K562 (cell line): ENCODE results near the gene TRAF7. TPM values are rescaled to one million over a fixed set of nuclear protein-coding genes. Genes with fewer than 3 reads are reported as not detected.

Experiments used
- BMI1 ChIP-seq: fragments of 150-350 bp; IDR thresholded peaks from 2 replicates; pipeline ENCODE4 v1.6.1; 2014; ENCODE audit warnings: low read length
- BRF1 ChIP-seq: IDR thresholded peaks from 3 replicates; pipeline ENCODE4 v1.6.1; 2011; ENCODE audit warnings: borderline replicate concordance, mild to moderate bottlenecking; ENCODE audit not compliant: insufficient read length; ENCODE audit errors: extremely low read depth
- CCNT2 ChIP-seq: IDR thresholded peaks from 2 replicates; pipeline ENCODE4 v1.6.1; 2011; ENCODE audit warnings: borderline replicate concordance, low read depth, mild to moderate bottlenecking, moderate library complexity, mixed read lengths, low read length; ENCODE audit not compliant: insufficient read length; ENCODE audit errors: extremely low read depth
- JUN ChIP-seq, 2 experiments: sonication (generic) in 1 of 2; formaldehyde crosslinking in 1 of 2; IDR thresholded peaks; 2 replicates each; pipeline versions ENCODE4 v1.6.1 to v1.8.0; 2012 to 2022; ENCODE audit warnings: borderline replicate concordance in 2 of 2, mild to moderate bottlenecking in 2 of 2, improper control_type of control experiment in 1 of 2, low read depth in 1 of 2, low read length in 1 of 2, missing genetic modification reagents in 1 of 2
- KLF6 ChIP-seq: fragments of 250-450 bp; sonication (Bioruptor Pico); IDR thresholded peaks from 2 replicates; pipeline ENCODE4 v1.4.0; 2020; ENCODE audit warnings: mild to moderate bottlenecking, moderate library complexity, borderline replicate concordance
- PHTF2 ChIP-seq: fragments of 250-450 bp; sonication (Bioruptor Pico); IDR thresholded peaks from 2 replicates; pipeline ENCODE4 v1.5.0; 2021; ENCODE audit warnings: mild to moderate bottlenecking
- PML ChIP-seq: IDR thresholded peaks from 2 replicates; pipeline ENCODE4 v1.6.1; 2012; ENCODE audit warnings: low read length, inconsistent platforms
- POLR2G ChIP-seq: fragments of 200-400 bp; formaldehyde crosslinking; IDR thresholded peaks from 2 replicates; pipeline ENCODE4 v1.6.1; 2017; ENCODE audit warnings: low read depth, mild to moderate bottlenecking, antibody characterized with exemption, low read length, moderate library complexity
- POLR3G ChIP-seq: IDR thresholded peaks from 2 replicates; pipeline ENCODE4 v1.6.1; 2011; ENCODE audit not compliant: insufficient read length, insufficient replicate concordance; ENCODE audit errors: extremely low read depth
- PRPF4 ChIP-seq: fragments of 200-400 bp; formaldehyde crosslinking; IDR thresholded peaks from one replicate; pipeline ENCODE4 v1.6.1; 2017; ENCODE audit warnings: low read length, low read depth, mild to moderate bottlenecking; ENCODE audit not compliant: insufficient read depth, poor library complexity, severe bottlenecking
- TARDBP ChIP-seq: fragments of 450-650 bp; IDR thresholded peaks from 2 replicates; pipeline ENCODE4 v1.6.1; 2016
- YY1 ChIP-seq, 3 experiments: IDR thresholded peaks; 2 replicates each; pipeline ENCODE4 v1.6.1; 2011; ENCODE audit warnings: low read length in 2 of 3, mild to moderate bottlenecking in 2 of 3, moderate library complexity in 2 of 3, borderline replicate concordance in 1 of 3, control low read depth in 1 of 3, low read depth in 1 of 3; ENCODE audit not compliant: insufficient read depth in 3 of 3, insufficient replicate concordance in 2 of 3, control insufficient read depth in 1 of 3, insufficient read length in 1 of 3; ENCODE audit errors: extremely low read depth in 1 of 3
- ZNF282 ChIP-seq: sonication (generic); formaldehyde crosslinking; IDR thresholded peaks from 2 replicates; pipeline ENCODE4 v1.8.1; 2023; ENCODE audit warnings: missing genetic modification reagents
- ZNF644 ChIP-seq: fragments of 200-800 bp; sonication (Bioruptor generic); IDR thresholded peaks from 2 replicates; pipeline ENCODE4 v1.6.1; 2016; ENCODE audit warnings: low read depth, missing genetic modification characterization, missing compliant biosample characterization
- polyA plus RNA-seq, 8 experiments: library from polyadenylated mRNA; depleted of rRNA in 4 of 8; stranded (reverse) in 5 of 8; unstranded in 3 of 8; fragments of >200 nt; fragmentation: Nextera tagmentation in 2 of 8; fragmentation: Illumina TruSeq in 1 of 8; extraction: Ambion mirVana in 2 of 8; extraction: Trizol in 1 of 8; gene quantifications; 2 replicates each; pipeline versions ENCODE4 v1.2.1 to v1.2.3, GENCODE V29; 2011 to 2014; ENCODE audit warnings: inconsistent platforms in 1 of 8, missing spikeins in 1 of 8
- total RNA-seq, 7 experiments: library from RNA; depleted of rRNA in 6 of 7; stranded (reverse); fragments of >200 nt in 6 of 7; fragmentation: Illumina TruSeq in 2 of 7; extraction: Trizol in 2 of 7; gene quantifications; 2 replicates each; pipeline versions ENCODE4 v1.2.1 to v1.2.3, GENCODE V29; 2011 to 2021; ENCODE audit warnings: low replicate concordance in 1 of 7
- TF ChIP-seq, protein P1 (sequence below): fragments of 250-450 bp; sonication (Bioruptor Pico); IDR thresholded peaks from 2 replicates; pipeline ENCODE4 v1.4.0; 2020
- TF ChIP-seq, protein P2 (sequence below): IDR thresholded peaks from 2 replicates; pipeline ENCODE4 v1.6.1; 2011; ENCODE audit warnings: borderline replicate concordance, low read depth, mild to moderate bottlenecking, moderate library complexity, low read length; ENCODE audit not compliant: insufficient read depth, poor library complexity, severe bottlenecking
- TF ChIP-seq, protein P3 (sequence below): sonication (generic); formaldehyde crosslinking; IDR thresholded peaks from 2 replicates; pipeline ENCODE4 v1.9.0; 2022; ENCODE audit warnings: mild to moderate bottlenecking, missing genetic modification reagents
- TF ChIP-seq, protein P4 (sequence below): IDR thresholded peaks from 2 replicates; pipeline ENCODE4 v1.6.1; 2014; ENCODE audit warnings: antibody characterized with exemption
- TF ChIP-seq, protein P5 (sequence below): fragments of 250-450 bp; sonication (Bioruptor Pico); IDR thresholded peaks from 2 replicates; pipeline ENCODE4 v1.8.0; 2021; ENCODE audit warnings: mild to moderate bottlenecking, moderate library complexity

TRAF7 gene
- total and polyA plus RNA-seq, 9 of the 15 experiments (the other 6 are each of a cell fraction or from before 2014, with no cell fraction given), result 1.1 to 113 (median 41.6) TPM

DNA sequence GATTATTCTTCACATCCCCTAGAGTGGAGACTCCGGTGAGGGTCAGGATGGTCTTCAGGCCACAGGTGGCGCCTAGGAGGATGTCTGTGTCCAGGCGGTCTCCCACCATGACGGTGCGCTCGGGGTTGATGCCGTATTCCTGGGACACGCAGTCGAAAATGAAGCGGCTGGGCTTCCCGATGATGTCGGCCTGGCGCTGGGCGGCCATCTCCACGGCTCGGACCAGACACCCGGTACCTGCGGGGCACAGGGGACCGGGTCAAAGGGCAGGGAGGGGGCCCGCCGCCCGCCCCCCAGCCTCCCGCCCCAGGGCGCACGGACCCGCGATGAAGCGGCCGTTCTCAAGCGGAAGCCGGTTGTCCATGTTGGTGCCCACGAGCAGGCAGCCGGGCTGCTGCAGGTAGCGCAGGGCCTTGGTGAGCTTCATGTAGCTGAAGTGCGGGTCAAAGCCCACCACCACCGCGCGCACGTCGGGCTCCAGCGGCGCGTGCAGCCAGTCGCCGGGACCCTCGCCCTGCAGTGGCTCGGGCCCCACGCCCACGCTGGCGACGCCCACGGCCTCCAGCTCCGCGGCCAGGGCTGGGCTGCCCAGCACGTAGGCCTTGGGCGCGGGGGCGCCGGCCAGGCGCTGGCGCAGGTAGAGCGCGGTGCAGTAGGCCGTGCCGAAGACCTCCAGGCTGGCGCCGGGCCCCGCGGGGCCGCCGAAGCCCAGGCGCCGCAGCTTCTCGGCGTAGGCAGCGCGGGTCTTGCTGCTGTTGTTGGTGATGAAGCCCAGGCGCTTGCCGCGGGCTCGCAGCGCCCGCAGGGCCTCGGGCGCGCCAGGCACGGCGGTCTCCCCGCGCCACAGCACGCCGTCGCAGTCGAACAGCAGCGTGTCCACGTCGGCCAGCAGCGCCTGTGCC lies 58.5 kb downstream of the TRAF7 start (continued):
- TF ChIP-seq KLF6 (CRISPR knock-in tag), result no peak
- TF ChIP-seq ZNF644, result no peak
- no peak for TF ChIP-seq PML
- TF ChIP-seq YY1 (IDR thresholded peaks at IDR 0.05; ENCODE audit: borderline replicate concordance in 1 of 3, control insufficient read depth in 1 of 3, extremely low read depth in 1 of 3, insufficient read depth in 3 of 3, insufficient read length in 1 of 3, insufficient replicate concordance in 2 of 3, low read depth in 1 of 3, low read length in 2 of 3), result peak in 1 of 3 experiments; percentile 37
- no peak for TF ChIP-seq PHTF2
- peak; percentile 9 for TF ChIP-seq PRPF4
- TF ChIP-seq JUN (IDR thresholded peaks at IDR 0.05; ENCODE audit: borderline replicate concordance, low read depth, low read length), result no peak
- no peak for TF ChIP-seq JUN (CRISPR knock-in tag; IDR thresholded peaks at IDR 0.05; ENCODE audit: borderline replicate concordance)
- TF ChIP-seq, protein P1, sequence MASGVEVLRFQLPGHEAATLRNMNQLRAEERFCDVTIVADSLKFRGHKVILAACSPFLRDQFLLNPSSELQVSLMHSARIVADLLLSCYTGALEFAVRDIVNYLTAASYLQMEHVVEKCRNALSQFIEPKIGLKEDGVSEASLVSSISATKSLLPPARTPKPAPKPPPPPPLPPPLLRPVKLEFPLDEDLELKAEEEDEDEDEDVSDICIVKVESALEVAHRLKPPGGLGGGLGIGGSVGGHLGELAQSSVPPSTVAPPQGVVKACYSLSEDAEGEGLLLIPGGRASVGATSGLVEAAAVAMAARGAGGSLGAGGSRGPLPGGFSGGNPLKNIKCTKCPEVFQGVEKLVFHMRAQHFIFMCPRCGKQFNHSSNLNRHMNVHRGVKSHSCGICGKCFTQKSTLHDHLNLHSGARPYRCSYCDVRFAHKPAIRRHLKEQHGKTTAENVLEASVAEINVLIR (CRISPR knock-in tag), result no peak
- TF ChIP-seq TARDBP, result no peak
- peak; percentile 87 for TF ChIP-seq ZNF282 (CRISPR knock-in tag)
- TF ChIP-seq POLR3G, result no peak
- no peak for TF ChIP-seq BRF1
- TF ChIP-seq, protein P2, sequence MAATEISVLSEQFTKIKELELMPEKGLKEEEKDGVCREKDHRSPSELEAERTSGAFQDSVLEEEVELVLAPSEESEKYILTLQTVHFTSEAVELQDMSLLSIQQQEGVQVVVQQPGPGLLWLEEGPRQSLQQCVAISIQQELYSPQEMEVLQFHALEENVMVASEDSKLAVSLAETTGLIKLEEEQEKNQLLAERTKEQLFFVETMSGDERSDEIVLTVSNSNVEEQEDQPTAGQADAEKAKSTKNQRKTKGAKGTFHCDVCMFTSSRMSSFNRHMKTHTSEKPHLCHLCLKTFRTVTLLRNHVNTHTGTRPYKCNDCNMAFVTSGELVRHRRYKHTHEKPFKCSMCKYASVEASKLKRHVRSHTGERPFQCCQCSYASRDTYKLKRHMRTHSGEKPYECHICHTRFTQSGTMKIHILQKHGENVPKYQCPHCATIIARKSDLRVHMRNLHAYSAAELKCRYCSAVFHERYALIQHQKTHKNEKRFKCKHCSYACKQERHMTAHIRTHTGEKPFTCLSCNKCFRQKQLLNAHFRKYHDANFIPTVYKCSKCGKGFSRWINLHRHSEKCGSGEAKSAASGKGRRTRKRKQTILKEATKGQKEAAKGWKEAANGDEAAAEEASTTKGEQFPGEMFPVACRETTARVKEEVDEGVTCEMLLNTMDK, result peak; percentile 1
- TF ChIP-seq BMI1, result no peak
- TF ChIP-seq, protein P3, sequence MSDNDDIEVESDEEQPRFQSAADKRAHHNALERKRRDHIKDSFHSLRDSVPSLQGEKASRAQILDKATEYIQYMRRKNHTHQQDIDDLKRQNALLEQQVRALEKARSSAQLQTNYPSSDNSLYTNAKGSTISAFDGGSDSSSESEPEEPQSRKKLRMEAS (CRISPR knock-in tag), result no peak
- TF ChIP-seq, protein P4, sequence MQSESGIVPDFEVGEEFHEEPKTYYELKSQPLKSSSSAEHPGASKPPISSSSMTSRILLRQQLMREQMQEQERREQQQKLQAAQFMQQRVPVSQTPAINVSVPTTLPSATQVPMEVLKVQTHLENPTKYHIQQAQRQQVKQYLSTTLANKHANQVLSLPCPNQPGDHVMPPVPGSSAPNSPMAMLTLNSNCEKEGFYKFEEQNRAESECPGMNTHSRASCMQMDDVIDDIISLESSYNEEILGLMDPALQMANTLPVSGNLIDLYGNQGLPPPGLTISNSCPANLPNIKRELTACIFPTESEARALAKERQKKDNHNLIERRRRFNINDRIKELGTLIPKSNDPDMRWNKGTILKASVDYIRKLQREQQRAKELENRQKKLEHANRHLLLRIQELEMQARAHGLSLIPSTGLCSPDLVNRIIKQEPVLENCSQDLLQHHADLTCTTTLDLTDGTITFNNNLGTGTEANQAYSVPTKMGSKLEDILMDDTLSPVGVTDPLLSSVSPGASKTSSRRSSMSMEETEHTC, result no peak
- peak; percentile 54 for TF ChIP-seq POLR2G
- TF ChIP-seq, protein P5, sequence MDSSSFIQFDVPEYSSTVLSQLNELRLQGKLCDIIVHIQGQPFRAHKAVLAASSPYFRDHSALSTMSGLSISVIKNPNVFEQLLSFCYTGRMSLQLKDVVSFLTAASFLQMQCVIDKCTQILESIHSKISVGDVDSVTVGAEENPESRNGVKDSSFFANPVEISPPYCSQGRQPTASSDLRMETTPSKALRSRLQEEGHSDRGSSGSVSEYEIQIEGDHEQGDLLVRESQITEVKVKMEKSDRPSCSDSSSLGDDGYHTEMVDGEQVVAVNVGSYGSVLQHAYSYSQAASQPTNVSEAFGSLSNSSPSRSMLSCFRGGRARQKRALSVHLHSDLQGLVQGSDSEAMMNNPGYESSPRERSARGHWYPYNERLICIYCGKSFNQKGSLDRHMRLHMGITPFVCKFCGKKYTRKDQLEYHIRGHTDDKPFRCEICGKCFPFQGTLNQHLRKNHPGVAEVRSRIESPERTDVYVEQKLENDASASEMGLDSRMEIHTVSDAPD, result no peak
- peak; percentile 47 for TF ChIP-seq CCNT2
